ENCODE results near the gene C16orf46. TPM values are rescaled to one million over a fixed set of nuclear protein-coding genes. Genes with fewer than 3 reads are reported as not detected.

C16orf46 gene
- total RNA-seq, 1 experiment from 2014 or later = 1.7 TPM

DNA sequence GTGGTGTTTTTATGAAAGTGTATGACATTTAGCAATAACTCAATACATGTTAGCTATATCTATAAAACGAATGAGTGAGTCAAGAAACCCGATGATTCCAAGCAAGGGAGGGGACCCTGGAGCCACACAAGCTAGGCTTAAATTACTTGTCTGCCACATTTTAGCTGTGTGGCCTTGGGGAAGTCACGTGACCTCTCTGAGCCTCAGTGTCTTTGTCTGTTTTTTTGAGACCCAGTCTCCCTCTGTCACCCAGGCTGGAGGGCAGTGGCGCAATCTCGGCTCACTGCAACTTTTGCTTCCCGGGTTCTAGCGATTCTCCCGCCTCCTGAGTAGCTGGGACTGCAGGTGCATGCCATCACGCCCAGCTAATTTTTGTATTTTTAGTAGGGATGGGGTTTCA lies 39.2 kb upstream of the C16orf46 start:
- Histone ChIP-seq H3K4me2 (ENCODE audit: low read length) (no peak overlapping the region), H3K27ac (ENCODE audit: low read depth, low read length) (no peak overlapping the region), H3K79me2 (ENCODE audit: insufficient read depth, low read length) (no peaks in the 10 kb centered on the region), H3K9me3 (ENCODE audit: control insufficient read depth in 1 of 2, insufficient read depth in 1 of 2, low read depth in 1 of 2, low read length in 2 of 2) (no peaks in the 10 kb centered on the region), H3K4me1 (ENCODE audit: control insufficient read depth in 1 of 2, insufficient read depth in 2 of 2, low read length in 2 of 2) (no peaks in the 10 kb centered on the region), H3K36me3 (ENCODE audit: control insufficient read depth in 1 of 2, insufficient read depth in 2 of 2, low read length in 2 of 2) (no peaks in the 10 kb centered on the region), H3K27me3 (ENCODE audit: insufficient read depth, low read length) (0 out of 2 replicates have a peak, but pooled peaks cover 5% of the 10 kb centered on the region), H3K9ac (ENCODE audit: low read length) (no peak overlapping the region), H2AFZ (ENCODE audit: low read depth, low read length, poor library complexity, severe bottlenecking) (no peak overlapping the region), H4K20me1 (ENCODE audit: insufficient read depth) (no peaks in the 10 kb centered on the region), H3K9me2 (ENCODE audit: insufficient read depth) (no peaks in the 10 kb centered on the region), H3K4me3 (replicated peaks in 1 of 2; ENCODE audit: low read depth in 1 of 2, low read length in 2 of 2) (no peak overlapping the region)
- ChIA-PET RAD21 (ENCODE audit: low non-redundant PET in 1 of 2, low total read pairs in 2 of 2, uncharacterized antibody in 2 of 2, unreplicated experiment in 2 of 2) (no interaction called here), CTCF (no interaction called here), POLR2A (no interaction called here)
- DNase-seq (ENCODE audit: low read depth, low spot score) (no peak), ATAC-seq (no peak)
- intact Hi-C loops (cut with micrococcal nuclease) = no loop called here
- no TSS peak for BruUV-seq (replicated peaks)
- no peak for TF ChIP-seq CBX3 (IDR thresholded peaks at IDR 0.05; ENCODE audit: low read depth)
- no peak for TF ChIP-seq SP1 (IDR thresholded peaks at IDR 0.05; ENCODE audit: low read depth)
- TF ChIP-seq ZNF274 (IDR thresholded peaks at IDR 0.05; ENCODE audit: low read depth, low read length) = no peak
- TF ChIP-seq YY1 (IDR thresholded peaks at IDR 0.05; ENCODE audit: extremely low read depth, insufficient replicate concordance, low read depth, low read length) = no peak

DNA sequence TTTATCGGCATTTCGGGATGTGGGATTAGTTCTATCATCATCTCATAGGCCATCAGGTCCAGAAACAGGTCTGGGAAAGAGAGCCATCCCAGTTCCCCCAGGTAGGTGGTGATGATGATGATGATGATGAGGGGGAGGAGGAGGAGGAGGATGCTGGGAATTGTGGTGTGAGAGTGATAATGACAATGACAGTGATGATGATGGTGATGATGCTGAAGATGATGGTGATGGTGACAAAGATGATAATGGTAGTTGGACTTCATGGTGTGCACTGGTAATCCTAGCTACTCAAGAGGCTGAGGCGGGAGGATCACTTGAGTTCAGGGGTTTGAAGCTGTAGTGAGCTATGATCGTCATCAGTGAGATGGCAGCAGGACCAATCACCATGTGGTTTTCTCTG lies 35.4 kb upstream of the C16orf46 start:
- no peak overlapping the region for H3K9ac ChIP-seq (ENCODE audit: low read length)
- no peak for DNase-seq (ENCODE audit: low read depth, low spot score)
- ChIA-PET POLR2A (no interaction called here), CTCF (no interaction called here), RAD21 (ENCODE audit: low non-redundant PET in 1 of 2, low total read pairs in 2 of 2, uncharacterized antibody in 2 of 2, unreplicated experiment in 2 of 2) (no interaction called here)
- no peaks in the 10 kb centered on the region for H3K9me2 ChIP-seq (ENCODE audit: insufficient read depth)
- no peaks in the 10 kb centered on the region for H3K27me3 ChIP-seq (ENCODE audit: insufficient read depth, low read length)
- intact Hi-C loops (cut with micrococcal nuclease) = no loop called here
- no peak overlapping the region for H3K4me2 ChIP-seq (ENCODE audit: low read length)
- no peaks in the 10 kb centered on the region for H4K20me1 ChIP-seq (ENCODE audit: insufficient read depth)
- no peaks in the 10 kb centered on the region for H3K79me2 ChIP-seq (ENCODE audit: insufficient read depth, low read length)
- H3K4me1 ChIP-seq (ENCODE audit: control insufficient read depth in 1 of 2, insufficient read depth in 2 of 2, low read length in 2 of 2) = peaks cover 0 to 1% of the 10 kb centered on the region in 2 experiments; a peak in 1 of 4 replicates
- H3K4me3 ChIP-seq (replicated peaks in 1 of 2; ENCODE audit: low read depth in 1 of 2, low read length in 2 of 2) = no peak overlapping the region
- BruUV-seq (replicated peaks) = no TSS peak
- H3K36me3 ChIP-seq (ENCODE audit: control insufficient read depth in 1 of 2, insufficient read depth in 2 of 2, low read length in 2 of 2) = no peaks in the 10 kb centered on the region
- no peak overlapping the region for H3K27ac ChIP-seq (ENCODE audit: low read depth, low read length)
- no peak overlapping the region for H2AFZ ChIP-seq (ENCODE audit: low read depth, low read length, poor library complexity, severe bottlenecking)
- H3K9me3 ChIP-seq (ENCODE audit: control insufficient read depth in 1 of 2, insufficient read depth in 1 of 2, low read depth in 1 of 2, low read length in 2 of 2) = no peaks in the 10 kb centered on the region
- ATAC-seq = no peak
- TF ChIP-seq, protein P1, sequence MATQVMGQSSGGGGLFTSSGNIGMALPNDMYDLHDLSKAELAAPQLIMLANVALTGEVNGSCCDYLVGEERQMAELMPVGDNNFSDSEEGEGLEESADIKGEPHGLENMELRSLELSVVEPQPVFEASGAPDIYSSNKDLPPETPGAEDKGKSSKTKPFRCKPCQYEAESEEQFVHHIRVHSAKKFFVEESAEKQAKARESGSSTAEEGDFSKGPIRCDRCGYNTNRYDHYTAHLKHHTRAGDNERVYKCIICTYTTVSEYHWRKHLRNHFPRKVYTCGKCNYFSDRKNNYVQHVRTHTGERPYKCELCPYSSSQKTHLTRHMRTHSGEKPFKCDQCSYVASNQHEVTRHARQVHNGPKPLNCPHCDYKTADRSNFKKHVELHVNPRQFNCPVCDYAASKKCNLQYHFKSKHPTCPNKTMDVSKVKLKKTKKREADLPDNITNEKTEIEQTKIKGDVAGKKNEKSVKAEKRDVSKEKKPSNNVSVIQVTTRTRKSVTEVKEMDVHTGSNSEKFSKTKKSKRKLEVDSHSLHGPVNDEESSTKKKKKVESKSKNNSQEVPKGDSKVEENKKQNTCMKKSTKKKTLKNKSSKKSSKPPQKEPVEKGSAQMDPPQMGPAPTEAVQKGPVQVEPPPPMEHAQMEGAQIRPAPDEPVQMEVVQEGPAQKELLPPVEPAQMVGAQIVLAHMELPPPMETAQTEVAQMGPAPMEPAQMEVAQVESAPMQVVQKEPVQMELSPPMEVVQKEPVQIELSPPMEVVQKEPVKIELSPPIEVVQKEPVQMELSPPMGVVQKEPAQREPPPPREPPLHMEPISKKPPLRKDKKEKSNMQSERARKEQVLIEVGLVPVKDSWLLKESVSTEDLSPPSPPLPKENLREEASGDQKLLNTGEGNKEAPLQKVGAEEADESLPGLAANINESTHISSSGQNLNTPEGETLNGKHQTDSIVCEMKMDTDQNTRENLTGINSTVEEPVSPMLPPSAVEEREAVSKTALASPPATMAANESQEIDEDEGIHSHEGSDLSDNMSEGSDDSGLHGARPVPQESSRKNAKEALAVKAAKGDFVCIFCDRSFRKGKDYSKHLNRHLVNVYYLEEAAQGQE (IDR thresholded peaks at IDR 0.05; ENCODE audit: low read depth) = no peak
- TF ChIP-seq CBX3 (IDR thresholded peaks at IDR 0.05; ENCODE audit: low read depth) = no peak
- TF ChIP-seq FOSL1 (IDR thresholded peaks at IDR 0.05; ENCODE audit: low read depth) = no peak
- TF ChIP-seq, protein P2, sequence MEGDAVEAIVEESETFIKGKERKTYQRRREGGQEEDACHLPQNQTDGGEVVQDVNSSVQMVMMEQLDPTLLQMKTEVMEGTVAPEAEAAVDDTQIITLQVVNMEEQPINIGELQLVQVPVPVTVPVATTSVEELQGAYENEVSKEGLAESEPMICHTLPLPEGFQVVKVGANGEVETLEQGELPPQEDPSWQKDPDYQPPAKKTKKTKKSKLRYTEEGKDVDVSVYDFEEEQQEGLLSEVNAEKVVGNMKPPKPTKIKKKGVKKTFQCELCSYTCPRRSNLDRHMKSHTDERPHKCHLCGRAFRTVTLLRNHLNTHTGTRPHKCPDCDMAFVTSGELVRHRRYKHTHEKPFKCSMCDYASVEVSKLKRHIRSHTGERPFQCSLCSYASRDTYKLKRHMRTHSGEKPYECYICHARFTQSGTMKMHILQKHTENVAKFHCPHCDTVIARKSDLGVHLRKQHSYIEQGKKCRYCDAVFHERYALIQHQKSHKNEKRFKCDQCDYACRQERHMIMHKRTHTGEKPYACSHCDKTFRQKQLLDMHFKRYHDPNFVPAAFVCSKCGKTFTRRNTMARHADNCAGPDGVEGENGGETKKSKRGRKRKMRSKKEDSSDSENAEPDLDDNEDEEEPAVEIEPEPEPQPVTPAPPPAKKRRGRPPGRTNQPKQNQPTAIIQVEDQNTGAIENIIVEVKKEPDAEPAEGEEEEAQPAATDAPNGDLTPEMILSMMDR (IDR thresholded peaks at IDR 0.05 in 2 of 3, conservative IDR thresholded peaks at IDR 0.05 in 1 of 3; ENCODE audit: borderline replicate concordance in 1 of 3, insufficient read depth in 1 of 3, low read depth in 2 of 3, low read length in 2 of 3) = no peak
- no peak for TF ChIP-seq SIN3A (IDR thresholded peaks at IDR 0.05; ENCODE audit: low read depth)
- no peak for TF ChIP-seq ELF1 (IDR thresholded peaks at IDR 0.05; ENCODE audit: borderline replicate concordance, low read depth)
- TF ChIP-seq, protein P3, sequence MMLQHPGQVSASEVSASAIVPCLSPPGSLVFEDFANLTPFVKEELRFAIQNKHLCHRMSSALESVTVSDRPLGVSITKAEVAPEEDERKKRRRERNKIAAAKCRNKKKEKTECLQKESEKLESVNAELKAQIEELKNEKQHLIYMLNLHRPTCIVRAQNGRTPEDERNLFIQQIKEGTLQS (IDR thresholded peaks at IDR 0.05) = no peak
- TF ChIP-seq EZH2phosphoT487 (IDR thresholded peaks at IDR 0.05; ENCODE audit: borderline replicate concordance) = no peak
- TF ChIP-seq RAD21 (IDR thresholded peaks at IDR 0.05; ENCODE audit: low read depth) = no peak
- no peak for TF ChIP-seq POLR2AphosphoS5 (IDR thresholded peaks at IDR 0.05; ENCODE audit: low read depth, low read length)
- TF ChIP-seq EZH2 (IDR thresholded peaks at IDR 0.05) = no peak
- no peak for TF ChIP-seq ZNF274 (IDR thresholded peaks at IDR 0.05; ENCODE audit: low read depth, low read length)
- TF ChIP-seq CEBPB (IDR thresholded peaks at IDR 0.05; ENCODE audit: low read depth) = no peak
- TF ChIP-seq YY1 (IDR thresholded peaks at IDR 0.05; ENCODE audit: extremely low read depth, insufficient replicate concordance, low read depth, low read length) = no peak
- TF ChIP-seq EGR1 (IDR thresholded peaks at IDR 0.05; ENCODE audit: low read depth) = no peak
- TF ChIP-seq POLR2A (IDR thresholded peaks at IDR 0.05; ENCODE audit: borderline replicate concordance, extremely low read depth, insufficient read depth, insufficient read length) = no peak
- TF ChIP-seq ZFX (IDR thresholded peaks at IDR 0.05) = no peak
